OCI-M1 (cell line): ENCODE measurements around the gene PPARA.

ENCODE experiments used
- DNase-seq: peaks from one replicate; lab custom pipeline; 2025; lab: John Stamatoyannopoulos, UW

Gene PPARA

GRCh38 chr22:46214149-46214548 lies 63.8 kb downstream of the PPARA start:
- DNase-seq, result no peak

- no peak for DNase-seq
Observed at GRCh38 chr22:46214616-46215015, 64.3 kb downstream of the PPARA start.

GRCh38 chr22:46219636-46220035 lies 69.3 kb downstream of the PPARA start:
- DNase-seq, result peak; percentile 18

GRCh38 chr22:46220921-46221320 lies 70.6 kb downstream of the PPARA start:
- no peak for DNase-seq

GRCh38 chr22:46224044-46224897 lies 73.9 kb downstream of the PPARA start:
- DNase-seq, result no peak

GRCh38 chr22:46224898-46225290 lies 74.6 kb downstream of the PPARA start:
- no peak for DNase-seq

- DNase-seq, result no peak
Observed at GRCh38 chr22:46225631-46226030, 75.3 kb downstream of the PPARA start.

- DNase-seq, result no peak
Observed at GRCh38 chr22:46226577-46226976, 76.3 kb downstream of the PPARA start.

- DNase-seq, result no peak
Observed at GRCh38 chr22:46229701-46230100, 79.4 kb downstream of the PPARA start.

- no peak for DNase-seq
Observed at GRCh38 chr22:46230262-46230901, 80.1 kb downstream of the PPARA start.

- no peak for DNase-seq
Observed at GRCh38 chr22:46233231-46233630, 82.9 kb downstream of the PPARA start.

GRCh38 chr22:46234969-46235368 lies 84.6 kb downstream of the PPARA start:
- peak; percentile 89 for DNase-seq

- no peak for DNase-seq
Observed at GRCh38 chr22:46237453-46238124, 87.3 kb downstream of the PPARA start.

- DNase-seq, result no peak
Observed at GRCh38 chr22:46238541-46238940, 88.2 kb downstream of the PPARA start.

GRCh38 chr22:46239261-46240048 lies 89.1 kb downstream of the PPARA start:
- DNase-seq, result no peak

- no peak for DNase-seq
Observed at GRCh38 chr22:46240073-46240472, 89.7 kb downstream of the PPARA start.

- no peak for DNase-seq
Observed at GRCh38 chr22:46240506-46240905, 90.2 kb downstream of the PPARA start.

- DNase-seq, result no peak
Observed at GRCh38 chr22:46240907-46241306, 90.6 kb downstream of the PPARA start.

GRCh38 chr22:46241396-46242007 lies 91.2 kb downstream of the PPARA start:
- DNase-seq, result peak; percentile 94

GRCh38 chr22:46242076-46242475 lies 91.8 kb downstream of the PPARA start:
- no peak for DNase-seq

- DNase-seq, result no peak
Observed at GRCh38 chr22:46244771-46245170, 94.4 kb downstream of the PPARA start.

GRCh38 chr22:46245511-46245910 lies 95.2 kb downstream of the PPARA start:
- no peak for DNase-seq
